Brain microvascular endothelial cell (primary cell): ENCODE measurements around the gene GAL.

ENCODE experiments used
- DNase-seq: peaks from one replicate; pipeline ENCODE4 v3.0.0-alpha.2; 2020
- H3K27ac ChIP-seq: fragments of 250-450 bp; sonication (Bioruptor Pico); 2 replicates; pipeline ENCODE4 v1.5.1; 2020; ENCODE audit warnings: mild to moderate bottlenecking, moderate library complexity
- H3K27me3 ChIP-seq: fragments of 250-450 bp; sonication (Bioruptor Pico); replicated peaks from 2 replicates; pipeline ENCODE4 v1.5.1; 2020; ENCODE audit warnings: mild to moderate bottlenecking
- H3K36me3 ChIP-seq: fragments of 250-450 bp; sonication (Bioruptor Pico); replicated peaks from 2 replicates; pipeline ENCODE4 v1.5.1; 2020; ENCODE audit warnings: mild to moderate bottlenecking
- H3K4me3 ChIP-seq: 2 replicates; pipeline ENCODE4 v1.5.1; 2011; ENCODE audit warnings: low read depth, mild to moderate bottlenecking, control low read depth, low read length, moderate library complexity
- CTCF ChIP-seq: IDR thresholded peaks from 2 replicates; pipeline ENCODE4 v1.5.1; 2011; ENCODE audit warnings: low read depth, mild to moderate bottlenecking, moderate library complexity, low read length, control low read depth, inconsistent platforms; ENCODE audit errors: missing control alignments
- in situ Hi-C: cut with HindIII; loops from 2 replicates; pipeline ENCODE4 v1.10.0; 2017; ENCODE audit warnings: low sequenced_read_pairs, low pct_ligation_motif_present

Gene GAL

GRCh38 chr11:68715456-68716122, 31.2 kb downstream of the GAL start:
- in situ Hi-C loops = no loop called here
- no peak for DNase-seq
- H3K36me3 ChIP-seq = no peaks in the 10 kb centered on the region
- peaks cover 32% of the 10 kb centered on the region for H3K27me3 ChIP-seq
- no peak for TF ChIP-seq CTCF
- H3K4me3 ChIP-seq = no peak overlapping the region
- no peak overlapping the region for H3K27ac ChIP-seq

GRCh38 chr11:68721075-68721474, 36.7 kb downstream of the GAL start:
- Histone ChIP-seq H3K36me3 (no peaks in the 10 kb centered on the region), H3K4me3 (no peak overlapping the region), H3K27me3 (peaks cover 21% of the 10 kb centered on the region), H3K27ac (no peak overlapping the region)
- no peak for TF ChIP-seq CTCF
- in situ Hi-C loops = no loop called here
- no peak for DNase-seq

GRCh38 chr11:68722143-68722542, 37.8 kb downstream of the GAL start:
- DNase-seq = no peak
- Histone ChIP-seq H3K36me3 (no peaks in the 10 kb centered on the region), H3K4me3 (no peak overlapping the region), H3K27ac (no peak overlapping the region), H3K27me3 (peaks cover 21% of the 10 kb centered on the region)
- TF ChIP-seq CTCF = no peak
- in situ Hi-C loops = no loop called here

GRCh38 chr11:68724293-68724692, 39.9 kb downstream of the GAL start:
- in situ Hi-C loops = no loop called here
- H3K27me3 ChIP-seq = peaks cover 22% of the 10 kb centered on the region
- no peaks in the 10 kb centered on the region for H3K36me3 ChIP-seq
- no peak overlapping the region for H3K27ac ChIP-seq
- TF ChIP-seq CTCF = no peak
- DNase-seq = no peak
- H3K4me3 ChIP-seq = no peak overlapping the region

GRCh38 chr11:68727783-68728182, 43.4 kb downstream of the GAL start:
- H3K4me3 ChIP-seq = no peak overlapping the region
- no peak for TF ChIP-seq CTCF
- in situ Hi-C loops = no loop called here
- DNase-seq = no peak
- H3K27ac ChIP-seq = no peak overlapping the region
- no peaks in the 10 kb centered on the region for H3K36me3 ChIP-seq
- H3K27me3 ChIP-seq = peaks cover 20% of the 10 kb centered on the region

GRCh38 chr11:68734111-68734510, 49.8 kb downstream of the GAL start:
- peaks cover 9% of the 10 kb centered on the region for H3K27me3 ChIP-seq
- no peak overlapping the region for H3K27ac ChIP-seq
- no peak for DNase-seq
- no peak overlapping the region for H3K4me3 ChIP-seq
- H3K36me3 ChIP-seq = no peaks in the 10 kb centered on the region
- in situ Hi-C loops = no loop called here
- TF ChIP-seq CTCF = no peak
